Rectal smooth muscle tissue (tissue), 1 donor: ENCODE data around the gene MTRF1L.
"Not testable (repeated sequence)": the region's sequence is repeated elsewhere in the genome, so short reads cannot be mapped to it uniquely, and the experiment has no call there.

Source experiments
- H3K27ac ChIP-seq: one replicate; pipeline ENCODE4 v1.7.0; 2013; ENCODE audit warnings: low read depth, low read length, inconsistent platforms
- H3K27me3 ChIP-seq: one replicate; pipeline ENCODE4 v1.7.0; 2013; ENCODE audit warnings: low read length; ENCODE audit not compliant: control insufficient read depth, insufficient read depth
- H3K36me3 ChIP-seq: one replicate; pipeline ENCODE4 v1.7.0; 2013; ENCODE audit warnings: low read length; ENCODE audit not compliant: control insufficient read depth, insufficient read depth
- H3K4me1 ChIP-seq: one replicate; pipeline ENCODE4 v1.7.0; 2013; ENCODE audit warnings: low read length; ENCODE audit not compliant: control insufficient read depth, insufficient read depth
- H3K4me3 ChIP-seq: one replicate; pipeline ENCODE4 v1.7.0; 2013; ENCODE audit warnings: low read length
- H3K9ac ChIP-seq: one replicate; pipeline ENCODE4 v1.7.0; 2013; ENCODE audit warnings: low read length

The MTRF1L gene

GRCh38 chr6:152999538-152999937 lies 3.0 kb downstream of the MTRF1L start:
- not testable (repeated sequence) for H3K36me3 ChIP-seq, H3K27ac ChIP-seq, H3K27me3 ChIP-seq, H3K4me3 ChIP-seq, H3K9ac ChIP-seq
- H3K4me1 ChIP-seq = peaks cover 13% of the 10 kb centered on the region

GRCh38 chr6:152993847-152994246 lies 8.7 kb downstream of the MTRF1L start:
- no peaks in the 10 kb centered on the region for H3K4me1 ChIP-seq
- no peak overlapping the region for H3K4me3 ChIP-seq
- H3K9ac ChIP-seq = no peak overlapping the region
- no peaks in the 10 kb centered on the region for H3K27me3 ChIP-seq
- H3K36me3 ChIP-seq = peaks cover 13% of the 10 kb centered on the region
- H3K27ac ChIP-seq = no peak overlapping the region

DNA sequence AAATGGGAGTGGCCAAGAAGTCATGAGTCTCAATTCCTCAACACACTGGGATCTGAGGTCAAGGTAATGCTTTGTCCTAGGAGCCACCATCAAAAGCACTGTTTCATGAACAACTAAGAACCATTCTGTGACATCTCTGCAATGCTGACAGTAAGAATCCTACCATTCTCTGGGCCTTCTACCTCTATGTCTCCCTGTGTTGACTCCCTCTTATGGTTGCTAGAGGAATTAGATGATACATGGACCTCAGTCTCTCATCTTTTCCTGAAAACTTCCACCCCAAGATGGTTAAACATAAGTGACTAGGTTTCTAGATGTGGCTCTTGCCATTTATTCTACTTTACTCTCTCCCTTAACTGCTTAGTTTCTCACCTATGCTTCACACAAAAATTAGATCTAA lies 9.1 kb downstream of the MTRF1L start:
- no peak overlapping the region for H3K4me3 ChIP-seq
- H3K27me3 ChIP-seq = no peaks in the 10 kb centered on the region
- H3K27ac ChIP-seq = no peak overlapping the region
- no peak overlapping the region for H3K9ac ChIP-seq
- peaks cover 13% of the 10 kb centered on the region for H3K36me3 ChIP-seq
- no peaks in the 10 kb centered on the region for H3K4me1 ChIP-seq

DNA sequence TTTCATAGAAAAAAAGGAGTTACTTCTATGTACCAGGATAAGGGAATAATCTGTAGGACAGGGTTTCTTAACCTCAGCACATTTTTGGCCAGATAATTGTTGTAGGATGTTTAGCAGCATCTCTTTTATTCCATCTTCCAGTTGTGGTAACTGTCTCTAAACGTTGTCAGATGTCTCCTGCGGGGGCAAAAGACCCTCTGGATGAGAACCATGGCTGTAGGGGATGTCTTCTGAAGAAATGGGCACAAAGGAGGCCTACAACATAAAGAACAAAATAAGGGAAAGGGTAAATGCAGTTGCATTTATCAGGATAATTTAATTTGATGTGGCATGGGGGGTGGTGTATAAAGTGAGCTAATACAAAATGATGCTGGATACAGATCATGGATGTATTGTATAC lies 15.5 kb downstream of the MTRF1L start:
- Histone ChIP-seq H3K27ac (no peak overlapping the region), H3K36me3 (peaks cover 2% of the 10 kb centered on the region), H3K27me3 (no peaks in the 10 kb centered on the region), H3K4me3 (no peak overlapping the region), H3K4me1 (peaks cover 5% of the 10 kb centered on the region), H3K9ac (no peak overlapping the region)

- not testable (repeated sequence) for H3K27ac ChIP-seq, H3K27me3 ChIP-seq, H3K4me1 ChIP-seq, H3K36me3 ChIP-seq, H3K4me3 ChIP-seq, H3K9ac ChIP-seq
Observed at GRCh38 chr6:152985300-152985699, 17.2 kb downstream of the MTRF1L start.

DNA sequence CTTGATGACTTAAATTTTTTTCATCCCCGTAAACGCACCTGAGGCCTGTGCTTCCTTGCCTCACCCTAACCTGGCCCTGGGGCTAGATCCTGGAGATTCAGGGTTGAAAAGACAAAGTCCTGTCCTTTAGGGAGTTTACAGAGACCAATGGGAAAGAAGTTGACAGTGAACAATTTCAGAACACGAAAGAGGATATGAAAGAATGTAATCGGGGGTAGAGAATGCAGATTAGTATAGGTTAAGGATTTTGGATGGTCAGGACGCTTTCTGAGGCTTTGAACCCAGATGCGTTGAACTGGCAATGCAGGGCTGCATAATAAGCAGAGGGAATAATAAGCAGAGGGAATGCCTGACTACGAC lies 18.0 kb downstream of the MTRF1L start:
- H3K4me3 ChIP-seq = peak overlapping the region; percentile 58
- peak overlapping the region; percentile 91 for H3K27ac ChIP-seq
- peak overlapping the region; percentile 47 for H3K9ac ChIP-seq
- H3K36me3 ChIP-seq = no peaks in the 10 kb centered on the region
- no peaks in the 10 kb centered on the region for H3K27me3 ChIP-seq
- peaks cover 5% of the 10 kb centered on the region for H3K4me1 ChIP-seq

DNA sequence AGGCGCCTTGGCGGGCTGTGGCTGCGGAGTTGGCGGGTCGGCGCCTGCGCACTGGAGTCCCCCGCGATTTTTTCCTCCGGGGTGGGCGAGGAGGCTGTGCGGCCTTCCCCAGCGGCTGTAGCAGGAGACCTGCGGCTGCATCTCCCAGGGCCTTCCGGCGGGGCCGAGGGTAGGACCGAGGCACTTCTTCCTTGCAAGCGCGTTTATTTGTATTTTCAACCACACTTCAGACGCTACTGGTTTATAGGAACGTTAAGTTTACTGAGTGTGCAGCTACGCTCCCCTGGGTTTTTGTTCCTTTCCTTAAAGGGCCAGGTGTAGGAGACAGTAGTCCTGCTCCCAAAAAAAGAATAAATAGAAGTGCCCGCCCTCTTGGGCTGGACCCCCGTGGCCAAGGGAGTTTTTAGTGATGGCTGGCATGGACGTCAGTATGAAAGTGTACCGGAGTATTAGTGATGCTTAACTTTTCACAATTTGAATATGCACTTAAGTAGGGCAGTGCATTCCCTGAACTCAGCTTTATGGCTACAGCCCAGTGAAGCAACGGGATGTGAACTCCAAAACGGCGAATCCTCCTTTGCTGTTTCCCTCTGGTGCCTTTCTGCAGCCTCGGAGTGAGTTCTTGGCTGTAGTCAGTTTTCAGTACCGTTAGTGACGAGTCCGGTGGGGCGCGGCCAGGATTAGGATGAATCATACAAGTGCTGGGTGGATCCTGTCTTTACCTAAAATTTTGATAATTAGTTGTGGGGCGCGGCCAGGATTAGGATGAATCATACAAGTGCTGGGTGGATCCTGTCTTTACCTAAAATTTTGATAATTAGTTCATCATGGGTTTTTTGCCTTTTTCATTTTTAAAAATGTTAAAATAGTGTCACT lies 18.6 kb downstream of the MTRF1L start:
- Histone ChIP-seq H3K4me3 (peak overlapping the region; percentile 83), H3K27ac (peak overlapping the region; percentile 91), H3K36me3 (no peaks in the 10 kb centered on the region), H3K9ac (peak overlapping the region; percentile 74), H3K4me1 (peaks cover 5% of the 10 kb centered on the region), H3K27me3 (no peaks in the 10 kb centered on the region)

DNA sequence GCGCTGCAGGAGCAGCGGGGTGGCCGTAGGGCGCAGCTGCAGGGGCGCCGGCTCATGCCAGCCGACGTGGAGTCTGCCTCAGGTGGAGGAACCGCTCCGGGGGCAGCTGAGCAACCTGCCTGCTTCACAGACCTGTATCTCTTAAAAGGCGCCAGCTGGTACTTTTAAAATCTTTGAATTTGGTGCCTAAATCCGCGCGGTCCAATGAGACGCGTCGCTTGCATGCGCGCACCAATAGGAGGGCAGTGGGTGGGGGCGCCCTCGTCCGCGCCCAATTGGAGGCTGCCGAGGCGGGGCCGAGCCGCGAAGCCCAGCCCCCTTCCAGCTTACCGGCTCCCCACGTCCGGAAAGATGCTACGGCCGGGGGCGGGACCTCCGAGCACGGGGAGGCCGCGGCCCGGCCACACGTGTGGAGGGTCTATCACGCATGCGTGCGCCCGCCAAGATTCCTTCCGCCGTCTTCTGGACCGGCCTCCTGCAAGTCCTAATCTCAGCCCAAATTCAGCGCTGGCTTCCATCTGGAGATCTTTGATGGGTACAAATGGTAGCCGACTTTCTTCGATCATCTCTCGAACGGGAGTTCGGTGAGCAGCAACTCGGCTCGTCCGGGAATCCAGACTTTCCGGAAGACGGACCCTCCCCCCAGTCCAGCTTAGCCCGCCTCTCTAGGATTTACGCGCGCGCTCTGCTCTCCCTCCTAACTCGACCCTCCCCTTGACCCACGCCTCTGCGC lies 19.4 kb downstream of the MTRF1L start, which contains the start of gene FBXO5:
FBXO5 (minus strand) TSS at position 138 of the 733 bp plus-strand sequence; CDS start at position 56, 82 bp downstream.
- Histone ChIP-seq H3K4me3 (peak within 1 kb of the TSS; percentile 83), H3K9ac (peak within 1 kb of the TSS; percentile 74), H3K36me3 (no peaks in the 10 kb centered on the region), H3K27ac (peak within 1 kb of the TSS; percentile 91), H3K4me1 (peaks cover 5% of the 10 kb centered on the region), H3K27me3 (no peaks in the 10 kb centered on the region)

GRCh38 chr6:152981989-152982903 lies 20.3 kb downstream of the MTRF1L start:
- Histone ChIP-seq H3K9ac (no peak overlapping the region), H3K4me3 (peak overlapping the region; percentile 78), H3K27ac (no peak overlapping the region), H3K4me1 (peaks cover 5% of the 10 kb centered on the region), H3K36me3 (no peaks in the 10 kb centered on the region), H3K27me3 (no peaks in the 10 kb centered on the region)

- H3K9ac ChIP-seq = no peak overlapping the region
- no peaks in the 10 kb centered on the region for H3K27me3 ChIP-seq
- no peak overlapping the region for H3K4me3 ChIP-seq
- no peak overlapping the region for H3K27ac ChIP-seq
- H3K4me1 ChIP-seq = peaks cover 5% of the 10 kb centered on the region
- H3K36me3 ChIP-seq = no peaks in the 10 kb centered on the region
Observed at GRCh38 chr6:152981219-152981618, 21.3 kb downstream of the MTRF1L start.

GRCh38 chr6:152980656-152981055 lies 21.9 kb downstream of the MTRF1L start:
- no peak overlapping the region for H3K4me3 ChIP-seq
- no peaks in the 10 kb centered on the region for H3K36me3 ChIP-seq

DNA sequence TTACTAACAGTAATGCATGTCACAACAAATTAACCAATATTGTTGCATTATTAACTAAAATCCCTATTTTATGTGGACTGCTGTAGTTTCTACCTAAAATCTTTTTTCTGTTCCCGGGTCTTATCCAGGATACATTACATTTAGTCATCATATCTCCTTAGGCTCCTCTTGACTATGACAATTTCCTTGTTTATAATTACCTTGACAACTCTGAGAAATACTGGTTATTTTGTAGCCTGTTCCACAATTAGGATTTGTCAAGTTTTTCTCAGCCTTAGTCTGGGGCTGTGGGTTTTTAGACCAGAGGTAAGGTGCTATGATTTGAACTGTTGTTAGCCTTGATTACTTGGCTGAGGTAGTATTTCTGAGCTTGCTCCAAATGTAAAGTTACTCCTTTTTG lies 23.4 kb downstream of the MTRF1L start:
- no peak overlapping the region for H3K9ac ChIP-seq
- H3K27me3 ChIP-seq = no peaks in the 10 kb centered on the region
- H3K4me1 ChIP-seq = no peaks in the 10 kb centered on the region
- H3K27ac ChIP-seq = no peak overlapping the region
- no peaks in the 10 kb centered on the region for H3K36me3 ChIP-seq
- H3K4me3 ChIP-seq = no peak overlapping the region

More at GRCh38 chr6:152980656-152981055, 21.9 kb downstream of the MTRF1L start:
- Histone ChIP-seq H3K27ac (no peak overlapping the region), H3K4me1 (peaks cover 5% of the 10 kb centered on the region), H3K27me3 (no peaks in the 10 kb centered on the region), H3K9ac (no peak overlapping the region)
